HEK293 (cell line): ENCODE data around the gene VPS54.

ENCODE experiments used
- CTCF ChIA-PET: fragments of 350-600 bp; formaldehyde crosslinking; extraction: SDS; loops from one replicate; lab custom pipeline; 2021; ENCODE audit warnings: antibody characterized with exemption; lab: Yijun Ruan, JAX
- POLR2A ChIA-PET: fragments of 300-600 bp; formaldehyde crosslinking; extraction: SDS; loops from one replicate; lab custom pipeline; 2020; ENCODE audit warnings: antibody characterized with exemption, inconsistent platforms; lab: Yijun Ruan, JAX
- H3K27ac ChIP-seq: fragments of 200-500 bp; sonication (Bioruptor generic); 2 replicates; pipeline ENCODE4 v1.5.1; 2014; ENCODE audit warnings: low read depth, low read length, control low read depth, inconsistent platforms; ENCODE audit errors: extremely low read depth
- H3K36me3 ChIP-seq, 2 experiments: fragments of 200-500 bp in 1 of 2; sonication (Bioruptor generic) in 1 of 2; 1 replicate in 1 of 2; 2 replicates in 1 of 2; pipeline ENCODE4 v1.5.1; 2014 to 2017; ENCODE audit warnings: inconsistent platforms in 2 of 2, low read length in 2 of 2; ENCODE audit not compliant: control insufficient read depth in 2 of 2, insufficient read depth in 1 of 2
- H3K4me1 ChIP-seq: fragments of 200-500 bp; sonication (Bioruptor generic); 2 replicates; pipeline ENCODE4 v1.5.1; 2014; ENCODE audit warnings: mild to moderate bottlenecking, low read length, inconsistent platforms; ENCODE audit not compliant: control insufficient read depth, insufficient read depth
- H3K4me3 ChIP-seq: 2 replicates; pipeline ENCODE4 v1.5.1; 2011; ENCODE audit warnings: low read depth, mild to moderate bottlenecking, control low read depth, low read length, moderate library complexity
- H3K9me3 ChIP-seq: fragments of 200-500 bp; sonication (Bioruptor generic); 2 replicates; pipeline ENCODE4 v1.5.1; 2014; ENCODE audit warnings: low read depth, low read length, inconsistent platforms; ENCODE audit not compliant: control insufficient read depth, insufficient read depth
- GLIS1 ChIP-seq: fragments of 450-650 bp; formaldehyde crosslinking; IDR thresholded peaks from 2 replicates; pipeline ENCODE4 v1.5.1; 2016; ENCODE audit warnings: missing biosample characterization, missing genetic modification characterization
- GLIS2 ChIP-seq: fragments of 450-650 bp; formaldehyde crosslinking; IDR thresholded peaks from 2 replicates; pipeline ENCODE4 v1.5.1; 2016; ENCODE audit warnings: missing biosample characterization, missing genetic modification characterization
- OVOL3 ChIP-seq: fragments of 450-650 bp; formaldehyde crosslinking; IDR thresholded peaks from 2 replicates; pipeline ENCODE4 v1.5.1; 2016; ENCODE audit warnings: missing biosample characterization, missing genetic modification characterization
- SP2 ChIP-seq: fragments of 450-650 bp; formaldehyde crosslinking; IDR thresholded peaks from 2 replicates; pipeline ENCODE4 v1.5.1; 2016; ENCODE audit warnings: missing biosample characterization, missing genetic modification characterization
- ZBTB8A ChIP-seq: fragments of 450-650 bp; formaldehyde crosslinking; IDR thresholded peaks from 2 replicates; pipeline ENCODE4 v1.5.1; 2016; ENCODE audit warnings: missing biosample characterization, missing genetic modification characterization
- ZEB2 ChIP-seq: fragments of 450-650 bp; formaldehyde crosslinking; IDR thresholded peaks from 2 replicates; pipeline ENCODE4 v1.5.1; 2016; ENCODE audit warnings: missing biosample characterization, missing genetic modification characterization
- ZIC2 ChIP-seq: fragments of 450-650 bp; formaldehyde crosslinking; IDR thresholded peaks from 2 replicates; pipeline ENCODE4 v1.5.1; 2016; ENCODE audit warnings: missing biosample characterization, missing genetic modification characterization
- ZNF121 ChIP-seq: fragments of 450-650 bp; formaldehyde crosslinking; IDR thresholded peaks from 2 replicates; pipeline ENCODE4 v1.5.1; 2016; ENCODE audit warnings: missing biosample characterization, missing genetic modification characterization
- ZNF155 ChIP-seq: fragments of 450-650 bp; formaldehyde crosslinking; IDR thresholded peaks from 2 replicates; pipeline ENCODE4 v1.5.1; 2016; ENCODE audit warnings: missing biosample characterization, missing genetic modification characterization
- ZNF366 ChIP-seq: fragments of 450-650 bp; formaldehyde crosslinking; conservative IDR thresholded peaks from 2 replicates; pipeline ENCODE4 v1.5.1; 2016; ENCODE audit warnings: missing biosample characterization, missing genetic modification characterization
- ZNF843 ChIP-seq: fragments of 450-650 bp; formaldehyde crosslinking; IDR thresholded peaks from 2 replicates; pipeline ENCODE4 v1.5.1; 2016; ENCODE audit warnings: missing biosample characterization, missing genetic modification characterization
- TF ChIP-seq, protein P1 (sequence below): fragments of 450-650 bp; formaldehyde crosslinking; IDR thresholded peaks from 2 replicates; pipeline ENCODE4 v1.5.1; 2016; ENCODE audit warnings: missing biosample characterization, missing genetic modification characterization, low read depth
- TF ChIP-seq, protein P2 (sequence below): fragments of 450-650 bp; formaldehyde crosslinking; IDR thresholded peaks from 2 replicates; pipeline ENCODE4 v1.5.1; 2017; ENCODE audit warnings: missing biosample characterization, missing genetic modification characterization
- TF ChIP-seq, protein P3 (sequence below): fragments of 450-650 bp; formaldehyde crosslinking; IDR thresholded peaks from 2 replicates; pipeline ENCODE4 v1.5.1; 2017; ENCODE audit warnings: missing biosample characterization, missing genetic modification characterization
- TF ChIP-seq, protein P4 (sequence below): fragments of 450-650 bp; formaldehyde crosslinking; IDR thresholded peaks from 2 replicates; pipeline ENCODE4 v1.5.1; 2016; ENCODE audit warnings: missing biosample characterization, missing genetic modification characterization
- TF ChIP-seq, protein P5 (sequence below): fragments of 450-650 bp; formaldehyde crosslinking; IDR thresholded peaks from 2 replicates; pipeline ENCODE4 v1.5.1; 2016; ENCODE audit warnings: missing biosample characterization, missing genetic modification characterization
- TF ChIP-seq, protein P6 (sequence below): fragments of 450-650 bp; formaldehyde crosslinking; IDR thresholded peaks from 2 replicates; pipeline ENCODE4 v1.5.1; 2016; ENCODE audit warnings: missing biosample characterization, missing genetic modification characterization
- TF ChIP-seq, protein P7 (sequence below): fragments of 450-650 bp; formaldehyde crosslinking; IDR thresholded peaks from 2 replicates; pipeline ENCODE4 v1.5.1; 2016; ENCODE audit warnings: missing biosample characterization, missing genetic modification characterization
- TF ChIP-seq, protein P8 (sequence below): fragments of 450-650 bp; formaldehyde crosslinking; IDR thresholded peaks from 2 replicates; pipeline ENCODE4 v1.5.1; 2016; ENCODE audit warnings: missing biosample characterization, missing genetic modification characterization, low read depth

VPS54 gene

DNA sequence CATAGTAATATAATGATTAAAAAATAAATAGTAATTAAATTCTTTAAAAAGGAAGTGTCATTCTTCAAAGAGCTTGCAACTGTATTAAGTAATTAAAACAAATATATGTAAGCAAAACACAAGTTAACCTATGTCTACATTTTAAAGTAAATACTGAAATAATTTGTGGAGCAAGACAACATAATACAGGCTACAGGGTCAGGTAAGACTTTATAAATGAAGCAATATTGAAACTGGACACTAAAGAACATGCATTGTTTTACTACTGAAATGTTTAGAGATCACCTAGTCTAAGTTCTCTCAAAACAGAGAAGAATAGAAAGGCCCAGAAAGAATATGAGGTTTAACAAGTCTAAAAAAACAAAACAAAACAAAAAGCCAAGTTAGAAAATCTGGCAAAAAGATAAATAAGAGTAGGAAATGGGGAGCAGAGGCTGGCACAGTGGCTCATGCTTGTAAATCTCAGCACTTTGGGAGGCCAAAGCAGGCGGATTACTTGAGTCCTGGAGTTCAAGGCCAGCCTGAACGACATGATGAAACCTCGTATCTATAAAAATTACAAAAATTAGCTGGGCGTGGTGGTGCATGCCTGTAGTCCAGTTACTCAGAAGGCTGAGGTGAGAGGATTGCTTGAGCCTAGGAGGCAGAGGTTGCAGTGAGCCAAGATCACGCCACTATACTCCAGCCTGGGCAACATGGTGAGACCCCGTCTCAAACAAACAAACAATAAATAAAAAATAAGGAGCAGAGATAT is 34.4 kb downstream of the VPS54 start:
- no peak for TF ChIP-seq ZBTB8A (tag by site-specific recombination)
- TF ChIP-seq, protein P1, sequence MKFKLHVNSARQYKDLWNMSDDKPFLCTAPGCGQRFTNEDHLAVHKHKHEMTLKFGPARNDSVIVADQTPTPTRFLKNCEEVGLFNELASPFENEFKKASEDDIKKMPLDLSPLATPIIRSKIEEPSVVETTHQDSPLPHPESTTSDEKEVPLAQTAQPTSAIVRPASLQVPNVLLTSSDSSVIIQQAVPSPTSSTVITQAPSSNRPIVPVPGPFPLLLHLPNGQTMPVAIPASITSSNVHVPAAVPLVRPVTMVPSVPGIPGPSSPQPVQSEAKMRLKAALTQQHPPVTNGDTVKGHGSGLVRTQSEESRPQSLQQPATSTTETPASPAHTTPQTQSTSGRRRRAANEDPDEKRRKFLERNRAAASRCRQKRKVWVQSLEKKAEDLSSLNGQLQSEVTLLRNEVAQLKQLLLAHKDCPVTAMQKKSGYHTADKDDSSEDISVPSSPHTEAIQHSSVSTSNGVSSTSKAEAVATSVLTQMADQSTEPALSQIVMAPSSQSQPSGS: no peak
- no peak for TF ChIP-seq GLIS2 (tag by site-specific recombination)
- TF ChIP-seq, protein P2, sequence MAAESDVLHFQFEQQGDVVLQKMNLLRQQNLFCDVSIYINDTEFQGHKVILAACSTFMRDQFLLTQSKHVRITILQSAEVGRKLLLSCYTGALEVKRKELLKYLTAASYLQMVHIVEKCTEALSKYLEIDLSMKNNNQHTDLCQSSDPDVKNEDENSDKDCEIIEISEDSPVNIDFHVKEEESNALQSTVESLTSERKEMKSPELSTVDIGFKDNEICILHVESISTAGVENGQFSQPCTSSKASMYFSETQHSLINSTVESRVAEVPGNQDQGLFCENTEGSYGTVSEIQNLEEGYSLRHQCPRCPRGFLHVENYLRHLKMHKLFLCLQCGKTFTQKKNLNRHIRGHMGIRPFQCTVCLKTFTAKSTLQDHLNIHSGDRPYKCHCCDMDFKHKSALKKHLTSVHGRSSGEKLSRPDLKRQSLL (tag by site-specific recombination): no peak
- no peak for TF ChIP-seq ZNF155 (tag by site-specific recombination)
- TF ChIP-seq ZIC2: no peak
- no peak for TF ChIP-seq SP2 (tag by site-specific recombination)
- TF ChIP-seq ZNF843 (tag by site-specific recombination): no peak
- no peak for TF ChIP-seq ZNF366 (tag by site-specific recombination)
- TF ChIP-seq ZEB2 (tag by site-specific recombination): no peak
- H3K36me3 ChIP-seq: peaks cover 0 to 13% of the 10 kb centered on the region in 2 experiments; a peak in 1 of 3 replicates
- ChIA-PET CTCF (interaction anchor here (0.6 kb wide), 1 partner anchor 113 kb away, joined by 3 read pairs; no protein-coding TSS in a partner anchor), POLR2A (no interaction called here)
- H3K4me1 ChIP-seq: peaks cover 12% of the 10 kb centered on the region; the same call in 1 of the 2 replicates
- H3K27ac ChIP-seq: no peak overlapping the region
- H3K9me3 ChIP-seq: no peaks in the 10 kb centered on the region
- H3K4me3 ChIP-seq: no peak overlapping the region

DNA sequence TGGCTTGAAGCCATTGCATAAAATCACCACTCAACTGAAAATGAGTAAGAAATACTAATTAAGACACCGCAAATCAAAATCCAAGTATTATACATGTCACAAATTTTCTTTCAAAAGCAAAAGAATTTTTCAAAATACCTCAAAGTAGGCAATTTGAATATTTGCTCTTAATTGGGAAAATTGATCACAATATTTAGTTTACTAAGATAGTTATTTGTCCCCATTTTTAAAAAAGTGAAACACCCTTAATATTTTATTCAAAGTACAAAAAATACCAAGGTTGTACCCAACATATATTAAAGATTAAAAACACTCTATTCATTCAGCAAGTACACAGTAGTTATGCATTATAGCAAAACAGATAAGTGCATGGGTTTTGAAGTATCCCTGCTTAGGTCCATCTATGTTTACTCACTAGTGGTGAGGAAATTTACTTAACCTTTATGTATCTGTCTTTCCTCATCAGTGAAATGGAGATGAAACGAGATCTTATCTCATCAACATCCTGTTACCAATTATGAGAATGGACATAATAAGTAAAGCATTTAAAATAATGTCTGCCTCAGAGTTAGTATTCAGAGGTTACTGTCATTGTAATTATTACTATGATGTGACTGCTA is 35.1 kb downstream of the VPS54 start:
- H3K27ac ChIP-seq: no peak overlapping the region
- H3K4me1 ChIP-seq: peaks cover 12% of the 10 kb centered on the region; the same call in 1 of the 2 replicates
- CTCF ChIA-PET: interaction anchor here (0.6 kb wide), 1 partner anchor 114 kb away, joined by 3 read pairs; no protein-coding TSS in a partner anchor
- no peak overlapping the region for H3K4me3 ChIP-seq
- peaks cover 0 to 19% of the 10 kb centered on the region in 2 experiments; a peak in 1 of 3 replicates for H3K36me3 ChIP-seq
- no peaks in the 10 kb centered on the region for H3K9me3 ChIP-seq
- POLR2A ChIA-PET: no interaction called here
- TF ChIP-seq, protein P3, sequence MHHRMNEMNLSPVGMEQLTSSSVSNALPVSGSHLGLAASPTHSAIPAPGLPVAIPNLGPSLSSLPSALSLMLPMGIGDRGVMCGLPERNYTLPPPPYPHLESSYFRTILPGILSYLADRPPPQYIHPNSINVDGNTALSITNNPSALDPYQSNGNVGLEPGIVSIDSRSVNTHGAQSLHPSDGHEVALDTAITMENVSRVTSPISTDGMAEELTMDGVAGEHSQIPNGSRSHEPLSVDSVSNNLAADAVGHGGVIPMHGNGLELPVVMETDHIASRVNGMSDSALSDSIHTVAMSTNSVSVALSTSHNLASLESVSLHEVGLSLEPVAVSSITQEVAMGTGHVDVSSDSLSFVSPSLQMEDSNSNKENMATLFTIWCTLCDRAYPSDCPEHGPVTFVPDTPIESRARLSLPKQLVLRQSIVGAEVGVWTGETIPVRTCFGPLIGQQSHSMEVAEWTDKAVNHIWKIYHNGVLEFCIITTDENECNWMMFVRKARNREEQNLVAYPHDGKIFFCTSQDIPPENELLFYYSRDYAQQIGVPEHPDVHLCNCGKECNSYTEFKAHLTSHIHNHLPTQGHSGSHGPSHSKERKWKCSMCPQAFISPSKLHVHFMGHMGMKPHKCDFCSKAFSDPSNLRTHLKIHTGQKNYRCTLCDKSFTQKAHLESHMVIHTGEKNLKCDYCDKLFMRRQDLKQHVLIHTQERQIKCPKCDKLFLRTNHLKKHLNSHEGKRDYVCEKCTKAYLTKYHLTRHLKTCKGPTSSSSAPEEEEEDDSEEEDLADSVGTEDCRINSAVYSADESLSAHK (tag by site-specific recombination): no peak
- TF ChIP-seq, protein P4, sequence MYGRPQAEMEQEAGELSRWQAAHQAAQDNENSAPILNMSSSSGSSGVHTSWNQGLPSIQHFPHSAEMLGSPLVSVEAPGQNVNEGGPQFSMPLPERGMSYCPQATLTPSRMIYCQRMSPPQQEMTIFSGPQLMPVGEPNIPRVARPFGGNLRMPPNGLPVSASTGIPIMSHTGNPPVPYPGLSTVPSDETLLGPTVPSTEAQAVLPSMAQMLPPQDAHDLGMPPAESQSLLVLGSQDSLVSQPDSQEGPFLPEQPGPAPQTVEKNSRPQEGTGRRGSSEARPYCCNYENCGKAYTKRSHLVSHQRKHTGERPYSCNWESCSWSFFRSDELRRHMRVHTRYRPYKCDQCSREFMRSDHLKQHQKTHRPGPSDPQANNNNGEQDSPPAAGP (tag by site-specific recombination): no peak
- TF ChIP-seq OVOL3 (tag by site-specific recombination): no peak
- TF ChIP-seq, protein P5, sequence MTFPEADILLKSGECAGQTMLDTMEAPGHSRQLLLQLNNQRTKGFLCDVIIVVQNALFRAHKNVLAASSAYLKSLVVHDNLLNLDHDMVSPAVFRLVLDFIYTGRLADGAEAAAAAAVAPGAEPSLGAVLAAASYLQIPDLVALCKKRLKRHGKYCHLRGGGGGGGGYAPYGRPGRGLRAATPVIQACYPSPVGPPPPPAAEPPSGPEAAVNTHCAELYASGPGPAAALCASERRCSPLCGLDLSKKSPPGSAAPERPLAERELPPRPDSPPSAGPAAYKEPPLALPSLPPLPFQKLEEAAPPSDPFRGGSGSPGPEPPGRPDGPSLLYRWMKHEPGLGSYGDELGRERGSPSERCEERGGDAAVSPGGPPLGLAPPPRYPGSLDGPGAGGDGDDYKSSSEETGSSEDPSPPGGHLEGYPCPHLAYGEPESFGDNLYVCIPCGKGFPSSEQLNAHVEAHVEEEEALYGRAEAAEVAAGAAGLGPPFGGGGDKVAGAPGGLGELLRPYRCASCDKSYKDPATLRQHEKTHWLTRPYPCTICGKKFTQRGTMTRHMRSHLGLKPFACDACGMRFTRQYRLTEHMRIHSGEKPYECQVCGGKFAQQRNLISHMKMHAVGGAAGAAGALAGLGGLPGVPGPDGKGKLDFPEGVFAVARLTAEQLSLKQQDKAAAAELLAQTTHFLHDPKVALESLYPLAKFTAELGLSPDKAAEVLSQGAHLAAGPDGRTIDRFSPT (tag by site-specific recombination): no peak
- no peak for TF ChIP-seq ZNF121 (tag by site-specific recombination)
- TF ChIP-seq, protein P6, sequence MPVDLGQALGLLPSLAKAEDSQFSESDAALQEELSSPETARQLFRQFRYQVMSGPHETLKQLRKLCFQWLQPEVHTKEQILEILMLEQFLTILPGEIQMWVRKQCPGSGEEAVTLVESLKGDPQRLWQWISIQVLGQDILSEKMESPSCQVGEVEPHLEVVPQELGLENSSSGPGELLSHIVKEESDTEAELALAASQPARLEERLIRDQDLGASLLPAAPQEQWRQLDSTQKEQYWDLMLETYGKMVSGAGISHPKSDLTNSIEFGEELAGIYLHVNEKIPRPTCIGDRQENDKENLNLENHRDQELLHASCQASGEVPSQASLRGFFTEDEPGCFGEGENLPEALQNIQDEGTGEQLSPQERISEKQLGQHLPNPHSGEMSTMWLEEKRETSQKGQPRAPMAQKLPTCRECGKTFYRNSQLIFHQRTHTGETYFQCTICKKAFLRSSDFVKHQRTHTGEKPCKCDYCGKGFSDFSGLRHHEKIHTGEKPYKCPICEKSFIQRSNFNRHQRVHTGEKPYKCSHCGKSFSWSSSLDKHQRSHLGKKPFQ (tag by site-specific recombination): no peak
- TF ChIP-seq, protein P7, sequence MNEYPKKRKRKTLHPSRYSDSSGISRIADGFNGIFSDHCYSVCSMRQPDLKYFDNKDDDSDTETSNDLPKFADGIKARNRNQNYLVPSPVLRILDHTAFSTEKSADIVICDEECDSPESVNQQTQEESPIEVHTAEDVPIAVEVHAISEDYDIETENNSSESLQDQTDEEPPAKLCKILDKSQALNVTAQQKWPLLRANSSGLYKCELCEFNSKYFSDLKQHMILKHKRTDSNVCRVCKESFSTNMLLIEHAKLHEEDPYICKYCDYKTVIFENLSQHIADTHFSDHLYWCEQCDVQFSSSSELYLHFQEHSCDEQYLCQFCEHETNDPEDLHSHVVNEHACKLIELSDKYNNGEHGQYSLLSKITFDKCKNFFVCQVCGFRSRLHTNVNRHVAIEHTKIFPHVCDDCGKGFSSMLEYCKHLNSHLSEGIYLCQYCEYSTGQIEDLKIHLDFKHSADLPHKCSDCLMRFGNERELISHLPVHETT: no peak
- TF ChIP-seq, protein P8, sequence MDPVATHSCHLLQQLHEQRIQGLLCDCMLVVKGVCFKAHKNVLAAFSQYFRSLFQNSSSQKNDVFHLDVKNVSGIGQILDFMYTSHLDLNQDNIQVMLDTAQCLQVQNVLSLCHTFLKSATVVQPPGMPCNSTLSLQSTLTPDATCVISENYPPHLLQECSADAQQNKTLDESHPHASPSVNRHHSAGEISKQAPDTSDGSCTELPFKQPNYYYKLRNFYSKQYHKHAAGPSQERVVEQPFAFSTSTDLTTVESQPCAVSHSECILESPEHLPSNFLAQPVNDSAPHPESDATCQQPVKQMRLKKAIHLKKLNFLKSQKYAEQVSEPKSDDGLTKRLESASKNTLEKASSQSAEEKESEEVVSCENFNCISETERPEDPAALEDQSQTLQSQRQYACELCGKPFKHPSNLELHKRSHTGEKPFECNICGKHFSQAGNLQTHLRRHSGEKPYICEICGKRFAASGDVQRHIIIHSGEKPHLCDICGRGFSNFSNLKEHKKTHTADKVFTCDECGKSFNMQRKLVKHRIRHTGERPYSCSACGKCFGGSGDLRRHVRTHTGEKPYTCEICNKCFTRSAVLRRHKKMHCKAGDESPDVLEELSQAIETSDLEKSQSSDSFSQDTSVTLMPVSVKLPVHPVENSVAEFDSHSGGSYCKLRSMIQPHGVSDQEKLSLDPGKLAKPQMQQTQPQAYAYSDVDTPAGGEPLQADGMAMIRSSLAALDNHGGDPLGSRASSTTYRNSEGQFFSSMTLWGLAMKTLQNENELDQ (tag by site-specific recombination): no peak
- no peak for TF ChIP-seq GLIS1 (tag by site-specific recombination)
